ENCODE data around the gene MEIS2. TPM values are rescaled to one million over a fixed set of nuclear protein-coding genes. Genes with fewer than 3 reads are reported as not detected.

The MEIS2 gene
- total RNA-seq, 1 donor = 73.0 TPM

GRCh38 chr15:36881516-36881915 is 218.8 kb downstream of the MEIS2 start:
- DNase-seq (ENCODE audit: low read depth) = no peak
- TF ChIP-seq, protein P1, sequence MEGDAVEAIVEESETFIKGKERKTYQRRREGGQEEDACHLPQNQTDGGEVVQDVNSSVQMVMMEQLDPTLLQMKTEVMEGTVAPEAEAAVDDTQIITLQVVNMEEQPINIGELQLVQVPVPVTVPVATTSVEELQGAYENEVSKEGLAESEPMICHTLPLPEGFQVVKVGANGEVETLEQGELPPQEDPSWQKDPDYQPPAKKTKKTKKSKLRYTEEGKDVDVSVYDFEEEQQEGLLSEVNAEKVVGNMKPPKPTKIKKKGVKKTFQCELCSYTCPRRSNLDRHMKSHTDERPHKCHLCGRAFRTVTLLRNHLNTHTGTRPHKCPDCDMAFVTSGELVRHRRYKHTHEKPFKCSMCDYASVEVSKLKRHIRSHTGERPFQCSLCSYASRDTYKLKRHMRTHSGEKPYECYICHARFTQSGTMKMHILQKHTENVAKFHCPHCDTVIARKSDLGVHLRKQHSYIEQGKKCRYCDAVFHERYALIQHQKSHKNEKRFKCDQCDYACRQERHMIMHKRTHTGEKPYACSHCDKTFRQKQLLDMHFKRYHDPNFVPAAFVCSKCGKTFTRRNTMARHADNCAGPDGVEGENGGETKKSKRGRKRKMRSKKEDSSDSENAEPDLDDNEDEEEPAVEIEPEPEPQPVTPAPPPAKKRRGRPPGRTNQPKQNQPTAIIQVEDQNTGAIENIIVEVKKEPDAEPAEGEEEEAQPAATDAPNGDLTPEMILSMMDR (IDR thresholded peaks at IDR 0.05; ENCODE audit: insufficient read depth, low read depth, low read length) = no peak
- H3K4me3 ChIP-seq (ENCODE audit: low read depth, low read length) = no peak overlapping the region

DNA sequence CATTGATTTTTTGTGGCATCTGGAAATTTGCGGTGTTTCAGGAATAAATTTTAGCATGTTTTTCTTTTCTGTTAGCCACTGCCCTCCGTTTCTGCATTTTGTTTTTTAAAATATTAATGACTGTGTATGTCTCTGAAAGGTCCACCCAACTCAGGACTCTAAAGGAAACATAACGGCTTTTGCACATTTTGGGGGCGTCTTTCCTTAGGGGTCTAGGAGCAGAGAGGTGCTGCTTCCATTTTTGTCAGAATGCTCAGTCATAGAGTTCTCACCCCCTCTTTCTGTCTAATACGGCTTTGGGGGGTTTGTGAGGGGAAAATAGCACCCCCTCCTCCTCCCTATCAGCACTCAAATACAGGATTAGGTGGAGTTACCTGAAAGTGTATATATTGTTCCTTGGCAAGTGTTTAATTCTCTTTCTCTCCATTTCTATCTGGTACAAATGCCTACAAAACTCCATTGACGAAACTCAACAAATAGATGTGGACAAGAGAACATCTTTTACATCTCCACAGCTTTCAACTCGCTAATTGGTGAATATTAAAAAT is 219.4 kb downstream of the MEIS2 start:
- TF ChIP-seq, protein P1 (IDR thresholded peaks at IDR 0.05; ENCODE audit: insufficient read depth, low read depth, low read length) = no peak
- DNase-seq (ENCODE audit: low read depth) = no peak

GRCh38 chr15:36880224-36880912 is 220.0 kb downstream of the MEIS2 start:
- DNase-seq (ENCODE audit: low read depth) = no peak
- TF ChIP-seq, protein P1 (IDR thresholded peaks at IDR 0.05; ENCODE audit: insufficient read depth, low read depth, low read length) = no peak
- no peak overlapping the region for H3K4me3 ChIP-seq (ENCODE audit: low read depth, low read length)

More for the DNA sequence above, 219.4 kb downstream of the MEIS2 start:
- H3K4me3 ChIP-seq (ENCODE audit: low read depth, low read length) = no peak overlapping the region

DNA sequence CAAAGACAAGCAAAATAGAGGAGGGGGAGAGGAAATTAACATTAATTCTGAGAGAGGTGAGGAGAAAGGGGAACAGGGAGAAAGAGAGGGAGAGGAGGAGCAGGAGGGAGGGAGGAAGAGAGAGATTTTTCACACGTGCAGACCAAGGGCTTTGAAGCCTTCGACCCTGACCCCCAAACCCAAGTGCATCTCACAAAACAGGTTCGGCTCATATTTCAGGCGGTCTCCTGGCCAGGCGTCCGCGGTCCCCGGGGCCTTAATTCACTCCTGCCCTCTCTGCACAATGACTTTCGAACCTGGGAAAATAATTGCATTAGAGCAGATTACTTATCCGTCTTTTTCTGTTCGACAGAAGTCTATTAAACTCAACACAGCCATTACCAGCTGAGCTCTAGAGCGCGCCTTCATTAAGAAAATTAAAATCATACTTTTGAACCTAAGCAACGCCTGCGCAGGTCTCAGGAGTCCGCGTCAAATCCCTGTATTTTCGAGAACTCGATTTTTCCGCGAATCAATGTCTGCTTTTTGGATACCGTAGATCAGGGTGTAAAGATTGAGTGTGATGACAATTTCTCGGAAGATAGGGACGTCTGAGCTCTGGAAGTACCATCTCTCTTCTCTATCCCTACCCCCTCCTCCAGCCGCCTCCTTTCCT is 220.7 kb downstream of the MEIS2 start:
- H3K4me3 ChIP-seq (ENCODE audit: low read depth, low read length) = no peak overlapping the region
- TF ChIP-seq, protein P1 (IDR thresholded peaks at IDR 0.05; ENCODE audit: insufficient read depth, low read depth, low read length) = no peak
- no peak for DNase-seq (ENCODE audit: low read depth)

- no peak overlapping the region for H3K4me3 ChIP-seq (ENCODE audit: low read depth, low read length)
- TF ChIP-seq, protein P1 (IDR thresholded peaks at IDR 0.05; ENCODE audit: insufficient read depth, low read depth, low read length) = no peak
These were observed 221.6 kb downstream of the MEIS2 start for GRCh38 chr15:36878684-36879262.

DNA sequence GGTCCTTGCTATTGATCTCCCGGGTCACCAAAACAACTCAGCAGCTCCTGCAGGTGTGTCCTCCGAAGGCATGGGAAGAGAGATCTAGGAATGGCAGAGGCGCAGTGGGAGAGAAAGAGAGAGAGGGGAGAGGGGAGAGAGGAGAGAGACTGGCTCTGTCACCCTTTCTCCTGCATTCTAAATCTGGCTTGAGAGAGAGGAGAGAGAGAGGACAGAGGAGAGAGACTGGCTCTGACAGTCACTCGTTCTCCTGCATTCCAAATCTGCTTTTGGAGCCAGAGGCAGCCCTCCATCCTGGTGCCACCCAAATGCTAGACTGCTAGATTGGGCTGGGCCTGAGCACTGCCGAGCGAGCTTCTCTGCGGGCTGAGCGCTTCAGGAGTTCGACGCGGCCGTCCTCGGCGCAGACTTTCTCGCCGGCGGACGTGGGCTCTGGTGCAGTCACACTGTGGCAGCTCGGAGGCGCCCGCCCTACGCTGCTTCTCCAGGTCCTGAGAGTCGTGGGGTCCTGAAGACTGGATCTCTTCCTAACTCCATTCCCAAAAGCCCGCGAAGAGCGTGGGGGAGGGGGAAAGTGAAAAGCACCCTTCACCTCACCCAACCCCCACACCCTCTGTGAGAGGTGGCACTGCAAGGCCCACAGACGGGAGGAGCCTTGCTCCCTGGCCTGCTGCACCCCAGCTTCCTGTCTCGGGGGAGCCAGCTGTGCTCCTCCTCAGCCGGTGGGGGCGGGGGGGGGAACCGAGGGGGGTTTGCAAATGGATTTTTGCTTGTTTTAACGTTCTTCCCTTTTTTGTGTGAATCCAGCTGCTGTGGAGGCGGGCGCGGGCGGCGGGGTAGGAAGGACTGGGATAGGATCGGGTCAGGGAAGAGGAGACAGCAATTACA is 222.3 kb downstream of the MEIS2 start:
- peak overlapping the region; percentile 17 for H3K4me3 ChIP-seq (ENCODE audit: low read depth, low read length)
- TF ChIP-seq, protein P1 (IDR thresholded peaks at IDR 0.05; ENCODE audit: insufficient read depth, low read depth, low read length) = no peak
- DNase-seq (ENCODE audit: low read depth) = no peak

More at GRCh38 chr15:36878684-36879262, 221.6 kb downstream of the MEIS2 start:
- DNase-seq (ENCODE audit: low read depth) = no peak

Measured in fibroblast of villous mesenchyme (primary cell).